T-helper 1 cell treated with Interleukin-12 subunit alpha and Interleukin-12 subunit beta and Interleukin-4 antibody, amounts not matched to agents 30 ng/mL and 1 ng/mL, for 36 hours (primary cell): ENCODE measurements around the gene NR2E1. TPM values are rescaled to one million over a fixed set of nuclear protein-coding genes. Genes with fewer than 3 reads are reported as not detected.

Experiments
- intact Hi-C: fragments of 100-400 bp; cut with micrococcal nuclease; formaldehyde crosslinking; loops from one replicate; pipeline ENCODE4 v1.15.1; 2024
- total RNA-seq: library from RNA; stranded (reverse); gene quantifications from 2 replicates; pipeline ENCODE4 v1.2.3, GENCODE V29; 2022

NR2E1 gene
- total RNA-seq, 1 donor from 2014 or later = not detected

- intact Hi-C loops = loop anchor here (10.0 kb wide), 1 partner anchor 518 kb away; no protein-coding TSS in a partner anchor
Measured at GRCh38 chr6:108152446-108152845, 13.4 kb upstream of the NR2E1 start.

DNA sequence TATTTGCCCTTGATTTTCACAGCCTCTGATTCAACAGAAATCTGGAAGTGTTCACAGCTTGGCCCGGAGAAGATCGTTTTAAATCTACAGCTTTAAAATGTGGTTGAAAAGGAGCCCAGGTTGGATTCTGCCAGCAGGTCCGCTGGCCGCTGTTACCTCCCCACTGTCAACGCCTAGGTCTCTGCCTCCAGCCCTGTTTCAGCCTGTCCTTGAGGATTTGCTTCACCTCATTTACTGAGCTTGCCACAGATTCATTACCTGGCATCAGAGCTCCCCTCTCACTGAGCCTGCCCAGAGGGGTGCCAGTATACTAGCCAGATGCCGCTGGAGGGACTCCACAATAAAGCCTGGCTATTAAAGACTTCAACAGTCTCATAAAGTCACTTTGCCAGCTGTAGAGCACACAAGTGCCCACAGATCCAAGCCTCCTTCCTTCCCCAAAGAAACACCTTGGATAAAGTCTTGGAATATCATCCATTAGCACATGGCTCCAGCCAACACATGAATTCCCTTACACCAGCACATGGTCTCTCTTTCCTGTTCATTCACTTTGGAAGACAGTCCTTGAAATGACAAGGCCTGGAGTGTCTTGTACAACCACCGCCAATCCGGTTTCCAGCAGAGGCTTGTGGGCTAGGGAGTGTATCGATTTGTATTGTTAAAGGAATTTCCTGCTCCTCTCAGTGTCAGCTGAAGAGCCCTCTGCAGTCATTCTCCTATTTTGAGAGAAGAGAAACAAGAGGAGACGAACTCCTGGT, 9.5 kb upstream of the NR2E1 start:
- intact Hi-C loops = loop anchor here (10.0 kb wide), 1 partner anchor 522 kb away; no protein-coding TSS in a partner anchor

GRCh38 chr6:108156938-108157233, 8.9 kb upstream of the NR2E1 start:
- intact Hi-C loops = loop anchor here (10.0 kb wide), 1 partner anchor 522 kb away; no protein-coding TSS in a partner anchor

DNA sequence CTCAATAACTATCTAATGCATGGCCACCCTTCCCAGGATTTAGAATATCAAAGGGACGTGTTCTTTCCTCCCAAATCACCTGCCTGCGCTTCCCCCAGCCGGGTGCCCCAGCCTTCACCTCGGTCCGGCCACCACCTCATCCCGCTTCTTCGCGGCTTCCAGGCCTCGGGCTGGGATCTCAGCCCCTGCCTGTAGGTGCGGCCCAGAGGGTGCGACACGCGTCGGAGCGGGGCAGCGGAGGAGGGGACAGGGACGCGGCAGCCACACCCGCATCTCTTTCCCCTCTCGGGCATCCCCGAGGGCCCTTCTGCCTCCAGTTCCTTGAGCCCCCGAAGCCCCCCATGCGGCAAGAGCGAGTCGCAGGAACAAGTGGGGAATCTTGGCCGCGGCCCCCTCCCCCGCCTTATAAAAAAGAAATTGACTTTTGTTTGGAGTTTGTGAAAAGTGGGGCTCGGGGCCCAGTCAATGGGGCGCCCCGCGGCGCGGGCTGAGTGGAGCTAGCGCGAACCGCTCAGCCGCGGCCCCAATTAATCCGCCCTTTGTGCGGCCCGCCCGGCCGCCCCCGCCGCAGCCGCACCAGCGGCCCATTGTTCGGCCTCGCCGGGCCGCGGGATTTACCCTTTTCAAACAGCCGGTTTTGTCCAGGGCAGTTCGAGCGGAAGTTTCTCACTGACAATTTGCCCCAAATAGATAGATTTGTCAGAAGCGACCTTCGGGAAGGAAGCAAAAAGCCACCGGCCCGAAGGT, 8.4 kb upstream of the NR2E1 start:
- intact Hi-C loops = loop anchor here (10.0 kb wide), 1 partner anchor 523 kb away; no protein-coding TSS in a partner anchor

DNA sequence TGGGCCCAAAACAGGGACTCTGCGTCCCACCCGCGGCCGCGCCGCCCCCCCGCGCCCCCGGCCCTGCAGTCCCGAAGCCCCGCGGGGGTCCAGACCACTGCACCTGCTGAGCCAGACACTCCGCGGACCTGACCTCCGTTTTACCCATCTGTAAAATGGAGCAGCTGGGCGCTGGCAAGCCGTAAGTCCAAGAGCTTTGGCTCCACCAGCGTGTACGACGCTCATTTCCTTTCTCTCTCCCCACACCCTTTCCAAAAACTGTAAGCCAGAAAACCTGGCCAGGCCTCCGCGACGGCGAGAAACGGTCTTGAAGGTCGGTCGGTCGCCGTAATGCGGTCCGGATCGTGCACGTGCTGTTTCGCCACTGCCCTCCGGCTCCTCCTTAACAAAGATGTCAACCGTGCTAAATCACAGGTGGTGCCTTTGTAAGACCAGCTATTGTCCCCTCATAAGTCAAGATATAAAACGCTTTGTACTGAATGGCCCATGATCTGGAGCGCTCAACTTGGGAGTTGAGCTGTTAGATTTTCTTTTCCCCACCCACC, 7.8 kb upstream of the NR2E1 start:
- intact Hi-C loops = loop anchor here (1.0 to 10.0 kb wide), 3 partner anchors 8 to 523 kb away; partner anchors contain the start of gene NR2E1

- intact Hi-C loops = loop anchor here (2.0 to 10.0 kb wide), 2 partner anchors 15 to 525 kb away; no protein-coding TSS in a partner anchor
Measured at GRCh38 chr6:108159981-108160380, 5.8 kb upstream of the NR2E1 start.

DNA sequence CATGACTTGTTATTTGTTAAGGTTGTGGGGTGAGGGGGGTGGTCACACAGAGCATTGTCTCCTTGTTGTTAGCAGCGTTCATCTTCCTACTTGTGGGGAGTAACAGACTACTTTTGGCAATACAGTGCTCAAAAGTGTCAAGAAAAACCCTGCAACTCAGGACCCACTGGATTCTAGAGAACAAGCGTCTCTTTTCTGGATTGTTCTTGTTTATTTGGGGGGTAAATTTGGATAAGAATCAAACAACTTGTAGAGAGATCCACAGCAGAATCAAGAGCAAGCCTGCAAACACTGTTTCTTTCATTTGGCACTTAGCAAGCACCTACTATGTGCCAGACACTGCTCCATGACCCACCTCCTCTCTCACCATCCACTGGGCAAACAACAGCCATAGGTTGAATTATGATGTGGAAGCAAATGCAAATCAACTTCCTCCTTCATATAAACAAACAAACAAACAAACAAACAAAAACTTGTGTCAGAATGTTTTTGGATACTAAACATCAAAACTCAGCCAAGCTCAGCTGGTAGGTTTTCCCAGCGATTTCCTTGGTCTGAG, 4.0 kb upstream of the NR2E1 start:
- intact Hi-C loops = loop anchor here (2.0 kb wide), 2 partner anchors 13 to 29 kb away; no protein-coding TSS in a partner anchor

DNA sequence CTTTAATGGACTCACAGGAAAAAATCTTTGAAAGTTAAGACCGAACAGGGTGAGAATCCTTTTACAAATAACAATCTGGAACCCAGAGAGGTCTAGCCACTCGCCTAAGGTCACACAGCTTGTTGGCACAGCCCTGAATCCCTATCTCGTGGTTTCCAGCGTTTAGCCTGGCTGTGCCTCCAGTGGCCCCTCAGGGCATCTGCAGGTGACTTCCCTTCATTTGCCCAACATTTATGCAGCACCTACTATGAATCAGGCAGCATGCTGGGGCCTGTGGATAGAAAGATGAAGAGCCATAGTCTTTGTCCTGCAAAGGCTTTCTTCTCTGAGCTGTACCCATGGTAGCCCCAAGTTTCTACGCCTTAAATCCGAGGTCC, 2.6 kb upstream of the NR2E1 start:
- intact Hi-C loops = loop anchor here (2.0 kb wide), 1 partner anchor 30 kb away; no protein-coding TSS in a partner anchor

DNA sequence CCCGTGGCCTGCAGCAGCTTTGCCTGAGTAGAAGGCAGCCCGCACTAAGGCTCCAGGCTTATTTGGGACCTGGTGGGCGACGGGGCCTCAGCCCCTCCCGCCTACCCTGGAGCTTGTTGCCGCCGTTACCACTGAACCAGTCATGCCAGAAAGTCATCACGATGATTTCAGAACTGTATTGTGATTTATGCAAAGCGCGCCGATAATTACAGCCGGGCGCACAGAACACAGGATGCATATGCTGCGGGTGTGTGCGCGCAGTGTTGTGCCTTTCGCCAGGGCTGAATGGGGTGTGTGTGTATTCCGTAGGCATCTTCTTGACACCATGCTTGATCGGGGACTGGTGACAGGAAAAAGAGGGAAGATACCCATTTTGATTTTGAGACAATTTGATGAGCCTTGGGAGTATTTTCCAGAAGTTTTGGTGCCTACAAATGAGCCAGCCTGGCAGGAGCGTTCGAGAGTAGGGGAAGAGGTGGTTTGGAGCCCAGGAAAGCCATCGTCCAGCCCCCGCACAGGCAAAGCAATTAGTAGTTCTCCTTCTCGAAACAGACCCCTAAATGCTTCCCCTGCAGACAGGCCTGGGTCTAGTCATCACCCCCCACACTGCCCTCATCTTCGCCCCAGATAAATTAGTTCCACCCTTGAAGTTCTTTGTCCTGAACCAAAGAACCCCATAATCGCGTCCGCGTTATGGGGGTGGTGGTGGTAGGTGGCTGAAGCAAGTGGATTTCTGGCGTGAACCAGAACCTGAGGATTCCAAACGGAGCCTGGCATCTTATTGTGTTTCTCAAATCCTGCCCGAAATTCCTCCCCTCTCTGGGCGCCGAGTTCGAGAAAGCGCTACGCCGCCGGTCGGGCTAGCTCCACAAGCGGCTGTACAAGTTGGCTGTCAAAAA, 1.9 kb upstream of the NR2E1 start:
- intact Hi-C loops = loop anchor here (2.0 kb wide), 1 partner anchor 31 kb away; no protein-coding TSS in a partner anchor

- intact Hi-C loops = no loop called here
Measured at GRCh38 chr6:108164543-108164814, 1.3 kb upstream of the NR2E1 start.

GRCh38 chr6:108164815-108165706, 761 bp upstream of the NR2E1 start:
- intact Hi-C loops = no loop called here

DNA sequence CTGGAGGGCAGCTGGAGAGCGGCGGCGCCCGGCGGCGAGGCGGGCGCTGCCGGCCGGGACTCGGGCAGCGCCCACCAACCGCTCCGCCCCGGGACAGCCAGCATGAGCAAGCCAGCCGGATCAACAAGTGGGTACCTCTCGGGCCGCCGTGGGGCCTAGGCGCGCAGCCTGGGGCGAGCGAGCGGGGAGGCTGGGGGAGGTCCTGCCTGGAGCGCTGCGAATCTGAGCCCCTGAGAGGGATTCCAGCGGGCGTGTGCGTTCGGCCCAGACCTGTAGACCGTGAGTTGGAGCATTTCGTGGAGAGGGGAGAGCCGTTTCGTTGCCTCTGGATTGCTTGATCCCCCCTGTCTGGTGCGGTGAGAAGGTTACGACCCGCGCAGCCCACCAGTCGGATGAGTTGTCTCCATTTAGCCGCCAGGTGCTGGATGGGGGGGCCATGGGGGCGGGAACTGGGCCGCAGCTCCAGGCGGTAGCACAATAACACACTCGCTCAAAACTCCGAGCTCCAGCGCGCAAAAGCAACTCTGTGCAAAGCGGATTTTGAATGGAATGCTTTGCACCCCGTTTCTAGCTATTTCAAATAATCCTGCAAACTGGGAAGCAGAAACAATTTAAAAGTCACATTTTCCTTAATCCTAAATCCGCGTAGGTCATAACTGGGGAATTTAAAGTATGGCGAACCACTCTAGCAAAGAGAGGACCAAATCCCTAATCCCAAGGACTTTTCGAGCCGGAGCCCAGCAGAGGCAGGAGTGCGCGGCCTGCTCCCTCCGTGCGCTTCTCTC, 1.0 kb downstream of the NR2E1 start:
- intact Hi-C loops = loop anchor here (1.0 to 2.0 kb wide), 2 partner anchors 9 to 50 kb away; no protein-coding TSS in a partner anchor

- intact Hi-C loops = loop anchor here (2.0 kb wide), 2 partner anchors 51 to 677 kb away; partner anchors contain the start of gene SOBP
Measured at GRCh38 chr6:108167449-108168089, 1.7 kb downstream of the NR2E1 start.

- intact Hi-C loops = loop anchor here (2.0 kb wide), 1 partner anchor 677 kb away; the partner anchor contains the start of gene SOBP
Measured at GRCh38 chr6:108168090-108168463, 2.3 kb downstream of the NR2E1 start.

DNA sequence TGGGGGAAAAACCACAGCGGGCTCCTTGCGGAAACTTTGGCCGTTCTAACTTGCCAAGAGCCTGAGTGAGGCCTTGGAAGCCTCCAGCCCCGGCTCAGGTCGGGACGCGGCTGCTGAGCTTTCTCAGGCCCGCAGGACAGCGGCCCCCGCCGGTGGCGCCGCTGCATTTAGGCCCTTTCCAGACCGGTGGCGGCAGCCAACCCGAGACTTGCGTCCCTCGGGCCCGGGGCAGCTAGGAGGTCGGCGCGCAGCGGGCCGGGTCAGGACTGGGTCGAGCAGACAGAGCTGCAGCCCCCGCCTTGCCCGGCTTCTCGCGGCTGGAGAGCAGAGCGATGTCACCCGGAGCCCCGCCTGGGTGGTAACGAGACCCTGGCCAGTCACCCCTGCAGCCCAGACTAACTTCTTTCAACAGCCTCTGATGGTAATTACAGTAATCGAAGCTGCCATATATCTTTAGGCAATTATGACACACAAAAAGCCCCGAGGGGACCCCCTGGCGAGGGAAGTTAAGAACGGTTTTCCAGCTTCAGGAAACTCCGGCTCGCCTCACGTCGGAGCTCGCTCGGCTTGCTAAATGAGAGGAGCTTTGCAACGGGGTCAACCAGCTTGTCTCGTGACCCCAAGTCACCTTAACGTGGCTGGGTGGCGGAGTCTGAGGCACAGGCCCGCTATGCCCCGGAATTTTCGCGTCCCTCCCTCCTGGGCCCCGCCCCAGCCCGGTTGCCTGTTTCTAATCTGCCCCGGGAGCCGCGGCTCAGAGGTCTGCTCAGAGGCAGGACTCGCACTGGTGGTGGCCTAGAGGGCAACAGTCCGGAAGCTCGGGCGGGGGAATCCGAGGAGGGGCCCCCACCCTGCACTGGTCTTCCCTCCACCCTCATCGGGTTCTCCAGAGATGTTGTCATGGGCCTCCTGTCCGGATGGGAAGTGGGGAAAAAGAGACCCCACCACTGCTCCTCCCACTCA, 3.0 kb downstream of the NR2E1 start:
- intact Hi-C loops = loop anchor here (2.0 kb wide), 1 partner anchor 678 kb away; the partner anchor contains the start of gene SOBP

GRCh38 chr6:108169464-108170331, 3.9 kb downstream of the NR2E1 start:
- intact Hi-C loops = loop anchor here (2.0 to 5.0 kb wide), 3 partner anchors 193 to 679 kb away; partner anchors contain the start of gene SOBP
